Gastroesophageal sphincter (tissue), 4 donors: ENCODE measurements around the gene SUN2. TPM values are rescaled to one million over a fixed set of nuclear protein-coding genes. Genes with fewer than 3 reads are reported as not detected.
A peak's percentile ranks its signal among the peaks of the same experiment; 100 is the strongest.

Experiments
- ATAC-seq: fragments of 150-250 bp; one replicate; pipeline ENCODE4 v1.9.1; 2016; ENCODE audit warnings: mild to moderate bottlenecking, moderate library complexity
- H3K27ac ChIP-seq, 4 donors: fragments of 200-600 bp; sonication (generic) in 3 of 4; 1 replicate in 3 of 4; 2 replicates in 1 of 4; pipeline ENCODE4 v1.5.1; 2016 to 2019
- H3K27me3 ChIP-seq: fragments of 200-600 bp; sonication (generic); one replicate; pipeline ENCODE4 v1.5.1; 2019
- H3K36me3 ChIP-seq, 2 donors: fragments of 200-600 bp; sonication (generic); one replicate each; pipeline ENCODE4 v1.5.1; 2019; ENCODE audit warnings: control low read depth in 1 of 2
- H3K4me1 ChIP-seq, 3 donors: fragments of 200-600 bp; sonication (generic); 1 replicate in 2 of 3; 2 replicates in 1 of 3; pipeline ENCODE4 v1.5.1; 2016 to 2019; ENCODE audit warnings: control low read depth in 2 of 3
- H3K4me3 ChIP-seq, 2 donors: fragments of 200-600 bp; sonication (generic); one replicate each; pipeline ENCODE4 v1.5.1; 2019; ENCODE audit warnings: mild to moderate bottlenecking in 1 of 2, moderate library complexity in 1 of 2
- H3K9me3 ChIP-seq, 3 donors: fragments of 200-600 bp; sonication (generic); one replicate each; pipeline ENCODE4 v1.5.1; 2017 to 2019; ENCODE audit warnings: control low read depth in 2 of 3
- CTCF ChIP-seq, 4 experiments: fragments of 200-600 bp in 2 of 4; fragments of 450-650 bp in 2 of 4; sonication (generic) in 1 of 4; IDR thresholded peaks; one replicate each; pipeline ENCODE4 v1.5.1; 2017 to 2019; ENCODE audit warnings: antibody characterized with exemption in 4 of 4, mild to moderate bottlenecking in 2 of 4, moderate library complexity in 2 of 4
- EP300 ChIP-seq: sonication (generic); formaldehyde crosslinking; IDR thresholded peaks from one replicate; pipeline ENCODE4 v1.6.1; 2017; ENCODE audit warnings: antibody characterized with exemption, mild to moderate bottlenecking
- POLR2A ChIP-seq, 2 donors: fragments of 450-650 bp; IDR thresholded peaks; one replicate each; pipeline ENCODE4 v1.6.1; 2017; ENCODE audit warnings: antibody characterized with exemption in 2 of 2, mild to moderate bottlenecking in 2 of 2, moderate library complexity in 1 of 2
- POLR2AphosphoS5 ChIP-seq: sonication (generic); formaldehyde crosslinking; IDR thresholded peaks from one replicate; pipeline ENCODE4 v1.6.1; 2017; ENCODE audit warnings: antibody characterized with exemption
- WGBS, 2 donors: methylation state at CpG; one replicate each; pipeline ENCODE4 v1.1.5; 2018; ENCODE audit warnings: low coverage in 1 of 2; 5-methylcytosine and 5-hydroxymethylcytosine counted together
- total RNA-seq, 4 donors: library from RNA; depleted of rRNA; stranded (reverse); fragments of >200 nt; gene quantifications; one replicate each; pipeline ENCODE4 v1.1.0, GENCODE V29; 2016

Gene SUN2
- total RNA-seq, 4 donors from 2014 or later = 339 to 594 (median 409) TPM

GRCh38 chr22:38754751-38755154 lies 1.0 kb downstream of the SUN2 start:
- peak; percentile 13 for ATAC-seq
- Histone ChIP-seq H3K4me1 (peaks cover 5 to 58% (median 20%) of the 10 kb centered on the region in 3 donors), H3K27ac (peak overlapping the region; percentile 92 to 100 (median 96)), H3K27me3 (no peaks in the 10 kb centered on the region), H3K9me3 (no peaks in the 10 kb centered on the region), H3K36me3 (peaks cover 3 to 40% of the 10 kb centered on the region in 2 donors), H3K4me3 (peak overlapping the region; percentile 46 to 87)
- TF ChIP-seq POLR2AphosphoS5 = no peak
- TF ChIP-seq POLR2A (IDR thresholded peaks at IDR 0.05) = no peak
- TF ChIP-seq EP300 = no peak
- TF ChIP-seq CTCF (IDR thresholded peaks at IDR 0.05) = no peak
- 1 to 2% methylated on average over 10 to 12 of the region's 12 CpGs for WGBS, 2 donors

GRCh38 chr22:38753948-38754750 lies 1.6 kb downstream of the SUN2 start:
- ATAC-seq = peak; percentile 42
- H3K36me3 ChIP-seq = peaks cover 3 to 46% of the 10 kb centered on the region in 2 donors
- H3K4me1 ChIP-seq = peaks cover 5 to 58% (median 20%) of the 10 kb centered on the region in 3 donors
- peak overlapping the region; percentile 46 to 87 for H3K4me3 ChIP-seq
- TF ChIP-seq POLR2AphosphoS5 (peak; percentile 58), CTCF (IDR thresholded peaks at IDR 0.05) (peak in 1 of 4 experiments; percentile 11), EP300 (no peak), POLR2A (IDR thresholded peaks at IDR 0.05) (no peak)
- peak overlapping the region; percentile 92 to 100 (median 96) for H3K27ac ChIP-seq
- no peaks in the 10 kb centered on the region for H3K27me3 ChIP-seq
- WGBS, 2 donors = 14 to 24% methylated on average over 7 to 11 of the region's 12 CpGs
- H3K9me3 ChIP-seq = no peaks in the 10 kb centered on the region

GRCh38 chr22:38751422-38752346 lies 4.1 kb downstream of the SUN2 start:
- H3K36me3 ChIP-seq = peaks cover 3 to 71% of the 10 kb centered on the region in 2 donors
- TF ChIP-seq POLR2AphosphoS5 = no peak
- no peak for TF ChIP-seq EP300
- TF ChIP-seq POLR2A (IDR thresholded peaks at IDR 0.05) = no peak
- no peak for TF ChIP-seq CTCF (IDR thresholded peaks at IDR 0.05)
- peaks cover 5 to 50% (median 16%) of the 10 kb centered on the region in 3 donors for H3K4me1 ChIP-seq
- H3K27ac ChIP-seq = peak overlapping the region in 3 of 4 donors; percentile 26 to 99 (median 94)
- H3K27me3 ChIP-seq = no peaks in the 10 kb centered on the region
- no peak for ATAC-seq
- H3K9me3 ChIP-seq = no peaks in the 10 kb centered on the region
- no peak overlapping the region for H3K4me3 ChIP-seq
- WGBS, 2 donors = 52 to 59% methylated on average over 8 to 9 of the region's 24 CpGs

- Histone ChIP-seq H3K4me1 (peaks cover 5 to 44% (median 10%) of the 10 kb centered on the region in 3 donors), H3K4me3 (no peak overlapping the region), H3K27ac (peak overlapping the region in 3 of 4 donors; percentile 9 to 99 (median 94)), H3K9me3 (no peaks in the 10 kb centered on the region), H3K36me3 (peaks cover 3 to 77% of the 10 kb centered on the region in 2 donors), H3K27me3 (no peaks in the 10 kb centered on the region)
- WGBS, 2 donors = no CpG with 5 or more reads among the region's 12 CpGs
- ATAC-seq = no peak
- TF ChIP-seq EP300 (no peak), CTCF (IDR thresholded peaks at IDR 0.05) (no peak), POLR2AphosphoS5 (no peak), POLR2A (IDR thresholded peaks at IDR 0.05) (no peak)
Observed at GRCh38 chr22:38751066-38751421, 4.8 kb downstream of the SUN2 start.
